CD14-positive monocyte (primary cell): ENCODE data around the gene PDE4B. TPM values are rescaled to one million over a fixed set of nuclear protein-coding genes. Genes with fewer than 3 reads are reported as not detected.

Experiments used
- DNase-seq, 3 donors: peaks; one replicate each; pipeline ENCODE4 v3.0.0-alpha.2; 2011 to 2022
- H2AFZ ChIP-seq: 2 replicates; pipeline ENCODE4 v1.6.0; 2012; ENCODE audit warnings: mild to moderate bottlenecking, low read depth, low read length, inconsistent platforms; ENCODE audit not compliant: insufficient read depth, poor library complexity, severe bottlenecking
- H3K27ac ChIP-seq, 2 donors: 1 replicate in 1 of 2; 2 replicates in 1 of 2; pipeline ENCODE4 v1.5.1; 2012 to 2013; ENCODE audit warnings: low read length in 2 of 2, control low read depth in 1 of 2, inconsistent platforms in 1 of 2, low read depth in 1 of 2, mild to moderate bottlenecking in 1 of 2
- H3K27me3 ChIP-seq, 2 donors: one replicate each; pipeline versions ENCODE4 v1.6.0 to v1.6.1; 2011 to 2013; ENCODE audit warnings: low read length in 2 of 2; ENCODE audit not compliant: control insufficient read depth in 2 of 2, insufficient read depth in 2 of 2
- H3K36me3 ChIP-seq, 2 donors: replicated peaks in 1 of 2; 1 replicate in 1 of 2; 2 replicates in 1 of 2; pipeline versions ENCODE4 v1.5.1 to v1.6.1; 2012 to 2013; ENCODE audit warnings: low read length in 2 of 2, control low read depth in 1 of 2, inconsistent platforms in 1 of 2, mild to moderate bottlenecking in 1 of 2; ENCODE audit not compliant: insufficient read depth in 2 of 2, control insufficient read depth in 1 of 2
- H3K4me1 ChIP-seq, 2 donors: 1 replicate in 1 of 2; 2 replicates in 1 of 2; pipeline versions ENCODE4 v1.5.1 to v1.6.1; 2012 to 2013; ENCODE audit warnings: low read length in 2 of 2, control low read depth in 1 of 2, inconsistent platforms in 1 of 2, mild to moderate bottlenecking in 1 of 2, moderate library complexity in 1 of 2; ENCODE audit not compliant: insufficient read depth in 2 of 2, control insufficient read depth in 1 of 2
- H3K4me2 ChIP-seq: replicated peaks from 2 replicates; pipeline ENCODE3; 2012; ENCODE audit warnings: low read length, moderate library complexity, mild to moderate bottlenecking; ENCODE audit not compliant: poor library complexity, severe bottlenecking; ENCODE audit errors: extremely low read depth
- H3K4me3 ChIP-seq, 3 experiments: fragments of 200-600 bp in 1 of 3; sonication (generic) in 1 of 3; replicated peaks in 1 of 3; 1 replicate in 2 of 3; 2 replicates in 1 of 3; pipeline ENCODE4 v1.5.1; 2011 to 2013; ENCODE audit warnings: low read length in 3 of 3, mild to moderate bottlenecking in 3 of 3, control low read depth in 2 of 3, low read depth in 2 of 3, inconsistent platforms in 1 of 3, moderate library complexity in 1 of 3
- H3K79me2 ChIP-seq: 2 replicates; pipeline ENCODE4 v1.6.0; 2012; ENCODE audit warnings: mild to moderate bottlenecking, control low read depth, inconsistent platforms, low read length, moderate library complexity; ENCODE audit not compliant: insufficient read depth
- H3K9ac ChIP-seq: 2 replicates; pipeline ENCODE4 v1.6.0; 2017; ENCODE audit warnings: low read length, mild to moderate bottlenecking; ENCODE audit not compliant: insufficient read depth, poor library complexity, severe bottlenecking
- H3K9me3 ChIP-seq, 2 donors: replicated peaks in 1 of 2; 1 replicate in 1 of 2; 2 replicates in 1 of 2; pipeline versions ENCODE4 v1.5.1 to v1.6.1; 2012 to 2013; ENCODE audit warnings: low read length in 2 of 2, control low read depth in 1 of 2; ENCODE audit not compliant: control insufficient read depth in 1 of 2, insufficient read depth in 1 of 2
- H4K20me1 ChIP-seq: 2 replicates; pipeline ENCODE4 v1.6.0; 2012; ENCODE audit warnings: mild to moderate bottlenecking, low read length, control low read depth, moderate library complexity; ENCODE audit not compliant: insufficient read depth
- H3K27ac Mint-ChIP-seq, 7 donors: one replicate each; pipeline ENCODE4 v1.8.0; 2020; ENCODE audit warnings: mild to moderate bottlenecking in 7 of 7, mixed read lengths in 7 of 7, moderate library complexity in 6 of 7, inconsistent platforms in 2 of 7
- H3K27me3 Mint-ChIP-seq, 3 donors: one replicate each; pipeline ENCODE4 v1.8.0; 2021 to 2022; ENCODE audit warnings: low read depth in 3 of 3, mild to moderate bottlenecking in 3 of 3, mixed read lengths in 3 of 3, moderate library complexity in 3 of 3, inconsistent platforms in 1 of 3
- H3K36me3 Mint-ChIP-seq, 2 donors: one replicate each; pipeline ENCODE4 v1.8.0; 2020; ENCODE audit warnings: mixed read lengths in 2 of 2, inconsistent platforms in 1 of 2, mild to moderate bottlenecking in 1 of 2
- H3K4me1 Mint-ChIP-seq: one replicate; pipeline ENCODE4 v1.8.0; 2020; ENCODE audit warnings: mild to moderate bottlenecking, mixed read lengths
- H3K4me3 Mint-ChIP-seq, 2 donors: one replicate each; pipeline ENCODE4 v1.8.0; 2020; ENCODE audit warnings: mild to moderate bottlenecking in 2 of 2, mixed read lengths in 2 of 2, moderate library complexity in 1 of 2
- H3K9me3 Mint-ChIP-seq, 7 donors: one replicate each; pipeline ENCODE4 v1.8.0; 2020 to 2022; ENCODE audit warnings: mixed read lengths in 7 of 7, mild to moderate bottlenecking in 6 of 7, moderate library complexity in 6 of 7, inconsistent platforms in 2 of 7
- CTCF ChIP-seq: fragments of 200-600 bp; IDR thresholded peaks from one replicate; pipeline ENCODE4 v1.8.0; 2022; ENCODE audit warnings: antibody characterized with exemption, mild to moderate bottlenecking
- WGBS: methylation state at CpG from one replicate; pipeline ENCODE4 v1.1.5; 2013; ENCODE audit warnings: missing lambda C conversion rate; ENCODE audit not compliant: insufficient coverage; 5-methylcytosine and 5-hydroxymethylcytosine counted together
- intact Hi-C, 2 donors: fragments of 100-400 bp; cut with micrococcal nuclease; formaldehyde crosslinking; loops; one replicate each; pipeline versions ENCODE4 v1.15.0 to v1.15.1; 2023
- polyA plus RNA-seq, 3 donors: library from polyadenylated mRNA; depleted of rRNA in 1 of 3; unstranded in 2 of 3; stranded (reverse) in 1 of 3; fragments of 300-500 nt in 2 of 3; fragments of >200 nt in 1 of 3; fragmentation: Illumina TruSeq in 2 of 3; gene quantifications; 1 replicate in 2 of 3; 2 replicates in 1 of 3; pipeline ENCODE4 v1.2.3, GENCODE V29; 2012 to 2021

Gene PDE4B
- polyA plus RNA-seq, 3 donors, result 17.2 to 52.8 (median 25.2) TPM

- Mint-ChIP-seq H3K9me3 (no peaks in the 10 kb centered on the region), H3K4me1 (peaks cover 56% of the 10 kb centered on the region), H3K27ac (peak overlapping the region in 3 of 7 donors; percentile 0 to 86 (median 81)), H3K4me3 (no peak overlapping the region), H3K36me3 (no peaks in the 10 kb centered on the region), H3K27me3 (no peaks in the 10 kb centered on the region)
- peak in 2 of 3 donors; percentile 32 to 40 for DNase-seq
- intact Hi-C loops, result no loop called here
- Histone ChIP-seq H3K4me1 (peaks cover 34 to 56% of the 10 kb centered on the region in 2 donors), H3K27me3 (no peaks in the 10 kb centered on the region), H3K4me2 (no peak overlapping the region), H3K9me3 (no peaks in the 10 kb centered on the region), H3K9ac (no peak overlapping the region), H2AFZ (no peak overlapping the region), H3K36me3 (no peaks in the 10 kb centered on the region), H3K79me2 (no peaks in the 10 kb centered on the region), H3K27ac (no peak overlapping the region), H4K20me1 (no peaks in the 10 kb centered on the region), H3K4me3 (no peak overlapping the region)
- TF ChIP-seq CTCF, result no peak
Observed at GRCh38 chr1:66326867-66327266, 534.2 kb downstream of the PDE4B start.

- Mint-ChIP-seq H3K27ac (peak overlapping the region in 6 of 7 donors; percentile 25 to 79 (median 46)), H3K4me3 (no peak overlapping the region), H3K9me3 (no peaks in the 10 kb centered on the region), H3K4me1 (peaks cover 50% of the 10 kb centered on the region), H3K27me3 (no peaks in the 10 kb centered on the region), H3K36me3 (no peaks in the 10 kb centered on the region)
- Histone ChIP-seq H3K4me3 (no peak overlapping the region), H3K9ac (no peak overlapping the region), H3K27ac (peak overlapping the region in 1 of 2 donors; percentile 4), H3K79me2 (peaks cover 5% of the 10 kb centered on the region), H4K20me1 (peaks cover 3% of the 10 kb centered on the region), H3K9me3 (no peaks in the 10 kb centered on the region), H3K4me1 (peaks cover 38 to 57% of the 10 kb centered on the region in 2 donors), H3K36me3 (no peaks in the 10 kb centered on the region), H2AFZ (no peak overlapping the region), H3K4me2 (no peak overlapping the region), H3K27me3 (no peaks in the 10 kb centered on the region)
- TF ChIP-seq CTCF, result no peak
- 0% methylated on average over 1 of the region's 2 CpGs for WGBS
- DNase-seq, result peak; percentile 54 to 82 (median 79)
- intact Hi-C loops, result no loop called here
Observed at GRCh38 chr1:66327588-66327987, 534.9 kb downstream of the PDE4B start.
